GM18505 (cell line): ENCODE data around the gene MAPK4.
"Not testable (repeated sequence)": the region's sequence is repeated elsewhere in the genome, so short reads cannot be mapped to it uniquely, and the experiment has no call there.

Experiments used
- ATAC-seq: cut with Tn5 transposase; IDR thresholded peaks from one replicate; pipeline ENCODE4 v1.9.1; 2021; ENCODE audit not compliant: unreplicated experiment
- POLR2A ChIP-seq: IDR thresholded peaks from 4 replicates; pipeline ENCODE4 v1.6.1; 2011; ENCODE audit warnings: borderline replicate concordance; ENCODE audit not compliant: insufficient read depth, insufficient read length; ENCODE audit errors: extremely low read depth

MAPK4 gene

DNA sequence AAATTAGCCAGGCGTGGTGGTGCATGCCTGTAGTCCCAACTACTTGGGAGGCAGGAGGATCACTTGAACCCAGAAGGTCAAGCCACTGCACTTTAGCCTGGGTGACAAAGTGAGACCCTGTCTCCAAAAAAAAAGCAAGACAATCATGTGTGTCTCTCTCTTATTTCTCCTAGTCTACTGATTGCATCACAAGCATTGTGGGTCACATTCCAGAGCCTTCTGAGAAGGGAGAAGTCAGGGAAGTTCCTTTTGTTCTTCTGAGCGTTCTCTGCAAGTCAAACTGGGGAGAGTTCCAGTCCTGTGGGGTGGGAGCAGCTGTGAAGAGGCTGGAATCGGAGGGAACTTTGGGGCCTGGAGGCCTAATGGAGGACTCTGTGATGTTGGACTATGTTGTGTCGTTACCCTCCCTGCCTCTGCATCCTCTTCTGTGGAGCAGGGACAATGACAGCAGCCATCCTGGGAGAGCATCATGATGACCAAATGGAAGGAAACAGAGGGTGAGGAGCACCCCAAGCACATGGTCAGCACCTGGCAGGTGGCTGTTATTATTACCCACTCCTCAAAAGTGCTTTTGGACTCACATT lies 144.6 kb downstream of the MAPK4 start:
- ATAC-seq: no peak
- no peak for TF ChIP-seq POLR2A

DNA sequence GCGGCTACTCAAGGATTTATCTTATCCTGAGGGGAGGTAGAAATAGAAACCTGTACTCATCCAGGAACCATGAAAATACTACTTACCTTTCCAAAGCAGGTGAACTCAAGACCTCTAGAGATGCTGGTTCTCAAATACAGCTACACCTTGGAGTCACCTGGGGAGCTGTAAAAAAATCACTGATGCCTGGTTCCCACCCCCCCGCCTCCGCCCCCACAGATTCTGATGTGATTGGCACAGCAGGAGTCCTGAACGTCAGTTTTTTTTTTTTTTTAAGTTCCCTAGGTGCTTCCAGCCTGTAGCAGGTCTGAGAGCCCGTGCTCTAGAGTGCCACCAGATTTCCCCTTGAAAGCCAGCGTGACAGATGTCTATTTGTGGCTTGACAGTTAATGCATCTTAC lies 146.3 kb downstream of the MAPK4 start:
- no peak for ATAC-seq
- no peak for TF ChIP-seq POLR2A

DNA sequence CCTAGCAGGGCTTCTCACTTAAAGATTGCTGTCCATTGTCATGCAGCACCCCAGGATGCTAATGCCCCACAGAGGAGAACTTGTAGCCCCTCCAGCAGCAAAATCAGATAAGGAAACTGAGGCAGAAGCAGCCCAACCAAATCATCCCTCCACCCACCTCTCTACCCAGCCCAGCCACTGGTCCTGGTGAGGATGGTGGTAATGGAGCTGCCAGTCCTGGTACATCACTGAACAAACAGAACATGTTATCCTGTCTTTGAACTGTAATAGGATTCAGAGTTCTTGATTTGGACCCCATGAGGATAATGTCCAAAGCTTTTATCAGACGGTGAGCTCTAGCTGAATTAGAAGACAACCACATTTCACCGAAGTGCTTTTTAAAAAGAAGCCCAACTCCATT lies 146.8 kb downstream of the MAPK4 start:
- no peak for ATAC-seq
- TF ChIP-seq POLR2A: no peak

DNA sequence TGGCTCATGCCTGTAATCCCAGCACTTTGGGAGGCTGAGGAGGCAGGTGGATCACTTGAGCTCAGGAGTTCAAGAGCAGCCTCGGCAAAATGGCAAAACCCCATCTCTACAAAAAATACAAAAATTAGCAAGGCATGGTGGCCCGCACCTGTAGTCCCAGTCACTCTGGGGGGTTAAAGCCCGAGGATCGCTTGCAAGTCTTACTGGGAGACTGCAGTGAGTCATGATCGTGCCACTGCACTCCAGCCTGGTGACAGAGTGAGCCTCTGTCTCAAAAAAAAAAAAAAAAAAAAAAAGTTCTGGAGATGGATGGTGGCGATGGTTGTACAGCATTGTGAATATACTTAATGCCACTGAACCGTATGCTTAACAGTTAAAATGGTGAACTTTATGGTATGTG lies 147.4 kb downstream of the MAPK4 start:
- ATAC-seq: not testable (repeated sequence)

DNA sequence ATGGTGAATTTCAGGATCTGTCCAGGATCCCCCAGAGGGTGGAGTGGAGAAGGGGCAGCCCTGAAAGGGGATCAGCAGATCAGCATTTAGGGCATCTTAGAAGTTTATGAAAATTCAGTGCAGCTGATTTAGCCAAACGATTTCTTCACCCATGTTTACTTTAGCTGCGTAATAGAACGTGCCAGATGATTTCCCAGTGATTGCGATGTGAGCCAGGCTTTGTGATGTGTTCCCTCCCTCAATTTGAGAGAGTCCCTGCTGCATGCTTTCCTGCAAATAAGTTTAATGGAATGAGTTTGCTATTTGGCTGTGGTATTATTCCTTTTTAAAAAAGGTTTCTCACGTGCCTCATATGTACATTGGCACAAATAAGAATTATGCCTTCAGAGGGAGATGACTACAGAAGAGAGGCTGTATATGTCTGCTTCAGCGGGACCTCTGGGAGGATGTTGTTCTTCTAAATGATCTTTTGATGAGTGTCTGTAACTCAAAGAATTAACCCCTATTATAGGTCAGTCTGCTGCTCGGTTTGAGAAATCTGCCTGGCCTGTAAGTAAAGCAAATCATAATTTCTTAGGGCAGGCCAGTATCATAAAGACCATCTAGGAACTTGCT lies 148.1 kb downstream of the MAPK4 start:
- no peak for ATAC-seq
- no peak for TF ChIP-seq POLR2A

DNA sequence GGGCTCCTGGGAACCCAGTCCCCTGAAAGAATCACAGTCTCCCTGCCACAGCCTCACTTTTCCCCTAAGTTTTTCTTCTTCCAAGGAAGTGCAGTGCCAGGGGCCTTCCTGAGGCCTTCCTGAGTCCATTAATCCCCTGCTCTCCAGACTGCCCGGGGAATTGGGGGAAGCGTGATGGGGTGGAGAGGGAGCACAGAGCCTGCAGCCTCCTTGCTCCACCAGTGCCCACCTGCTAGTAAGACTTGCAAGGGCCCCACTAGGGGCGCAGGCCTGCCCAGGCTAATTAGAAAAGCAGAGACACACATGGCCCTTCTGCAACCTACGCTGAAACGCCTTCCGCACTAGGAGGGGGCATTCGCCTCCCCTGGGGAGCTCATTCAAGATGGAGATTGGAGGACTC lies 149.3 kb downstream of the MAPK4 start:
- TF ChIP-seq POLR2A: no peak
- no peak for ATAC-seq

DNA sequence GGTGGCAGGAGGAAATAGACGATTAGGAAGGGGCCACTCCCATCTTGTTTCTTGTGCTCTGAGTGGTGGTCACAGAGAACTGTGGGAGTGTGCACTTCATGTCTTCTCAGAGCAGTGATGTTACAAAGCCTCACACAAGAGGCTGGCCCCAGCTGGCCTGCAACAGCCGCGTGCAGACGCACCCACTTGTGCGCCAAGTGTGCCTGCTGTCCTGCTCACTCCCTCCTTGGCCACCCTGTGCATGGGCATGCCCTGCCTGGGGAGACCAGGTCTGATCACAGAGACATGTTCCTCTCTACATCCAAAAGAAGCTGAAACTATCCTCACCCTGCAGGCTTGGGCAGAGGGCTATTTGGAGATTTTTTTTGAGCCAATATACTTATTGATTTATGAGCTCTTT lies 151.5 kb downstream of the MAPK4 start:
- no peak for ATAC-seq
- no peak for TF ChIP-seq POLR2A

DNA sequence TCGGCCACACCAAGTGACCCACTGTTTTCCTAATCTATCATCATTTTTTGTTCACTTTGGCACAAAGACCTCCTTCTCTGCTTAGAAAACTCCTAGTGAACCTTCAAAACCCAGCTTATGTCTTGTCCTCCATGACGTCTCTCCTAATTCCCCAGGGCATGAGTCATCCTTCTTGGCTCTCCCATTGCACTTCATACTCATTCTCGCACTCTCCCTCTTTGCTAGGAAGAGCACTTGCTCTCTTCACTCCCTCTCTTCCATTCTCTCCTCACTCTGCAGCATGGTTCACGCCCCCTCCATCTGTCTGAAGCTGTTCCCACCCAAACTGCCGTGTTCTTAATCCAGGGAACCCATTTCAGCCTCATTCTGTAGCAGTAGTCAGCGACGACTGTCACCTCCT lies 156.0 kb downstream of the MAPK4 start:
- no peak for TF ChIP-seq POLR2A

DNA sequence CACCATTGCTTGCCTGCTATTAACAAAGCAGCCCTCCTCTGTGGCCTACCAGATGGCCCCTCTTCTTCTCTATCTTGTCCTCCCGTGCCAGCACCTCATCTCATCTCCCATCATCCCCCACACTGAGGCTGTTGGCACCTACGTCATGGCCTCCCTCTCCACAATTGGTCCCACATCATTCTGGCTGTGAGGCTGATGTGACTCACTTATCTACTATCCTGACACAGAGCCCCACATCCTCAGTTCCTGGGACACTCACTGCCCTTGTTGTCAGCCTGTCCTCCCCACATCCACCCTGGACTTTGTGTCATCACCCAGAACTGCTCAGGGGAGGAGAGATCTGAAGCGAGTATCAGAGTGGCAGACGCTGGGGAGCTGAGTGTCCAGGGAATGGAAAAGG lies 157.0 kb downstream of the MAPK4 start:
- ATAC-seq: no peak

More for the DNA sequence above, 156.0 kb downstream of the MAPK4 start:
- no peak for ATAC-seq

DNA sequence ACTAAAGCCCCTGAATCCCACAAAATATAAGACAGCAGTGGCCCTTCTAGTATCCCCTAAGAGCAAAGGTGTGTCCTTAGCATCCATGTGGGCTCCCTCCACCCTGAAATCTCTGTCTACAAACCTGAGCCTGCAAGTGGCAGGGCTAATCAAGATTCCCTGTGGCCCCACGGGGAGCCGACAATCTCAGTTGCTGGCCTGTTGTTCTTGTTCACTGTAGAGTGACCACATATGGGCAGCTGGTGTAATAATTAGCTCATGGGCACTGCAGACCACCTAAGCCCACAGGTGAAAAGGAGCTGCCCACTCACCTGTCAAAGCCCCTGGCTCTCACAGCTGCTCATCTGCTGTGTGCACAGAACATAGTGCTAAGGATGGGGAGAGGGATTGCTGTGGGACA lies 157.7 kb downstream of the MAPK4 start:
- TF ChIP-seq POLR2A: no peak
- no peak for ATAC-seq

More for the DNA sequence above, 157.0 kb downstream of the MAPK4 start:
- TF ChIP-seq POLR2A: no peak

DNA sequence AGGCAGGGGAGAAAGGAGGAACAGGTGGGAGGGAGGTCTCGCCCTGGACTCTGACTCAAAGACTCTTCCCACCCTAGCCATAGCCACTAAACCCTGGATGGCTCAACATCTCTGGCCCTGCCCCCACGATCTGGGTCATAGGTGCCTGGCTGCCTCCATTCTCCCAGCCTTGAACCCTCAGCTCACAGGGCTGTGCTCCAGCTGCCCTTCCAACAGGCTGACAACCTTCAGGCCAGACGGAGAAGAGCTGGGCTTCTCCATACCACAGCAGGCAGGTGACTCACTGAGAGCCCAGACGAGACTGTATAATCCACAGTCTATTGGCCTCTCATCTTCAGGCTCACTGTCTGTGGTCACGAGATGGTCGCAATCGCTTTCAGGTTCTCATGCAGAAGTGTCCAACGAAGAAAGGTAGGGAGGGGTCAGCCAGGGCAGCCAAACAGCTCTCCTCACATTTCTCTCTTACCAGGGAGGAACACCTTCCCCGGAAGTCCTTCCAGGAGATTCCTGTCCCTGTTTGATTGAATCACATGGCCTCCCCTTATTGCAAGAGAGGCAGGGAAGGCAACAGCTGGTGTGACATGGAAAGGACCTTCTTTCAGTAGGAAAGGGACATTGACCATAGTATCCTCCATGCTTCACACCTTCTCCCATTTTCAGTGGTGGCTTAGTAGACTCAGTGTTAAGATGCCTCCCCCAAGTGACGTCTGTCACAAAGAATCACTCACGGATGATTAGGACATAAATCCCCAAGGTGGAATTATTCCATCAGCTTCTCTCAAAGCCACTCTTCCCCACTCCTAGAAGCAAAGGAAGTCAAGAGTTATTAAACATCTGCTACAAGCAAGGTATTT lies 159.8 kb downstream of the MAPK4 start:
- ATAC-seq: no peak
- no peak for TF ChIP-seq POLR2A

DNA sequence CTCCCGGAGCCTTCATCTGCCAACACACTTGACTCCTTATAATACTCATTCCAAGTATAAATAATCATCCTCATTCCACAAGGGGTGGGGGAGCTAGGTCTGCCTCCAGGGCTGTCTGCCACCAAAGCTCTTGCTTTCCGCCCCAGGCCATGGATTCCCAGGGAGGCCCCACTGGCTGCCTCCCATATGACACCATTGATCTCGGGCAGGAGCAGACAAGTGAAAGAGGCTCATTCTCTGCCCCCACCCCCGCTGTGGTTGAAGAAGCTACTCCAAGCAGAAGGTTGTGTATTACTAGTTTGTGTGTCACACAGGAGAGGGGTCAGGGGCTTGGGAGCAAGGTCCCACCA lies 160.4 kb downstream of the MAPK4 start:
- no peak for ATAC-seq
- no peak for TF ChIP-seq POLR2A

DNA sequence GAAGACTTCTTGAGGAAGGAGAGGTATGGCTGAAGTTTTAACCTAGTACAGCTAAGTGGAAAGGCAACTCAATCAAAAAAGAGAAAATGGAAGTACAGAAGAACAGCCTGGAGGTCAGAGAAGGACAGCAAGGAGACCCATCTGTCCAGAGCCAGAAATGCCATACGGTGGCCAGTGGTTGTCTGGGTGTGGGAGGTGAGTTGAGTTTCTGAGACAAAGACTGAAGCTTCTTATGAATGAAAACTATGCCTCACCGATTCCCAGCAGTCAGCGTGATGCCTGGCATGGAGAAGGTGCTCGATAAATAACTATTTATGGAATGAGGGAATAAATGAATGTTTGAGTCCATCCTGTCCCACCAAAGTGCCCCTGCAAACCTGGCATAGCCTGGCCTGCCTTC lies 161.1 kb downstream of the MAPK4 start:
- TF ChIP-seq POLR2A: no peak

DNA sequence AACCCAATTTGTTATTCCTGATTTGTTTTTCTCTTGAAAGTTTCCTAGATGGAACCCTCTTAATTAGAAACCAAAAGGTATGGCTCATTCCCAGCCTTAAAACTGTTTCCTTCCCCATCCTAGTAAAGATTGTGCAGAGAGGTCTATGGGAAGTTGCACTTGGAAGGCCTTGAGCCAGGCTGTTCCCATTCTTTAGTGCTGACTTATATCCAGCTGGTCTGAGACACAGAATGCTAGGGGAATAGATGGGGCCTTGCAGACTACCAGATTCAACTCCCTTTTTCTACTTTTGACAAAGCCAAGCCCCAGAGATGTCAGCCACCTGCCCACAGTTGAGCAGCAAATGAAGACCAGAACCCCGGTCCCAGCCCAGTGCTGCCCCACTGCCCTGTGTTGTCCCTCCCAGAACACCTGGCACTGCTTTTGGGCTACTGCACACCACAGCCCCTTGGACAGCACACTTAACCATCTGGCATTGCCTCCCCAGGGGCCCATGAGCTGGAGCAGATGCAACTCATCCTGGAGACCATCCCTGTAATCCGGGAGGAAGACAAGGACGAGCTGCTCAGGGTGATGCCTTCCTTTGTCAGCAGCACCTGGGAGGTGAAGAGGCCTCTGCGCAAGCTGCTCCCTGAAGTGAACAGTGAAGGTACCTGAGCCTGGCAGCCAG lies 161.7 kb downstream of the MAPK4 start:
- no peak for ATAC-seq
- no peak for TF ChIP-seq POLR2A

More for the DNA sequence above, 161.1 kb downstream of the MAPK4 start:
- no peak for ATAC-seq
